H1 (cell line): ENCODE measurements around the gene SHISA6. TPM values are rescaled to one million over a fixed set of nuclear protein-coding genes. Genes with fewer than 3 reads are reported as not detected.

Experiments used
- CTCF ChIA-PET: fragments of 300-600 bp; sonication (Branson Sonifier 250); formaldehyde crosslinking; loops from one replicate; lab custom pipeline; 2021; ENCODE audit not compliant: partially characterized antibody; lab: Charles Lee
- POLR2A ChIA-PET: fragments of 300-600 bp; sonication (Branson Sonifier 250); formaldehyde crosslinking; loops from one replicate; lab custom pipeline; 2021; ENCODE audit warnings: inconsistent platforms; ENCODE audit not compliant: partially characterized antibody; lab: Charles Lee
- DNase-seq, 2 experiments: peaks; one replicate each; pipeline versions ENCODE4 v3.0.0 to v3.0.0-alpha.2; 2010 to 2022; ENCODE audit warnings: low spot score in 2 of 2, low read depth in 1 of 2, mixed read lengths in 1 of 2
- FAIRE-seq: peaks from 2 replicates; lab custom pipeline; 2011; peaks lifted over from hg19 to GRCh38; lab: Jason Lieb, UNC
- H2AFZ ChIP-seq: 2 replicates; pipeline ENCODE4 v1.8.1; 2012; ENCODE audit warnings: low read length, inconsistent platforms
- H2AK5ac ChIP-seq: 2 replicates; pipeline ENCODE4 v1.6.1; 2013; ENCODE audit warnings: low read depth, low read length
- H2BK120ac ChIP-seq: replicated peaks from 2 replicates; pipeline ENCODE3; 2013; ENCODE audit warnings: low read depth, low read length, inconsistent platforms
- H2BK12ac ChIP-seq: 2 replicates; pipeline ENCODE4 v1.6.1; 2013; ENCODE audit warnings: low read depth, low read length
- H2BK15ac ChIP-seq: 2 replicates; pipeline ENCODE4 v1.6.1; 2013; ENCODE audit warnings: low read length
- H2BK20ac ChIP-seq: 2 replicates; pipeline ENCODE4 v1.6.1; 2013; ENCODE audit warnings: low read length
- H2BK5ac ChIP-seq: 2 replicates; pipeline ENCODE4 v1.6.1; 2013; ENCODE audit warnings: low read depth, low read length
- H3K14ac ChIP-seq: 2 replicates; pipeline ENCODE4 v1.6.1; 2013; ENCODE audit warnings: inconsistent platforms; ENCODE audit not compliant: insufficient read length
- H3K18ac ChIP-seq: 2 replicates; pipeline ENCODE4 v1.6.1; 2013; ENCODE audit warnings: low read length; ENCODE audit errors: extremely low read depth
- H3K23ac ChIP-seq: 2 replicates; pipeline ENCODE4 v1.6.1; 2013; ENCODE audit warnings: inconsistent platforms; ENCODE audit not compliant: insufficient read length
- H3K23me2 ChIP-seq: 2 replicates; pipeline ENCODE4 v1.6.1; 2013; ENCODE audit warnings: low read depth, low read length
- H3K27ac ChIP-seq: 2 replicates; pipeline ENCODE4 v1.6.1; 2011; ENCODE audit warnings: low read depth, low read length, inconsistent platforms
- H3K27me3 ChIP-seq, 4 experiments: replicated peaks in 1 of 4; 1 replicate in 1 of 4; 2 replicates in 3 of 4; pipeline versions ENCODE4 v1.6.1 to v1.8.1; 2011 to 2013; ENCODE audit warnings: low read length in 3 of 4, mild to moderate bottlenecking in 3 of 4, inconsistent platforms in 2 of 4, mixed read lengths in 2 of 4, moderate library complexity in 1 of 4; ENCODE audit not compliant: control insufficient read depth in 3 of 4, insufficient read depth in 3 of 4; ENCODE audit errors: extremely low read depth in 1 of 4
- H3K36me3 ChIP-seq, 4 experiments: 2 replicates each; pipeline versions ENCODE4 v1.6.1 to v1.8.1; 2011 to 2013; ENCODE audit warnings: mild to moderate bottlenecking in 4 of 4, low read length in 3 of 4, moderate library complexity in 2 of 4, control low read depth in 1 of 4, inconsistent platforms in 1 of 4; ENCODE audit not compliant: insufficient read depth in 4 of 4, control insufficient read depth in 2 of 4
- H3K4ac ChIP-seq: replicated peaks from 2 replicates; pipeline ENCODE3; 2013; ENCODE audit warnings: low read length, low read depth, mixed read lengths, inconsistent platforms; ENCODE audit not compliant: insufficient read length
- H3K4me1 ChIP-seq, 4 experiments: replicated peaks in 1 of 4; 1 replicate in 1 of 4; 2 replicates in 3 of 4; pipeline versions ENCODE4 v1.6.1 to v1.8.1; 2011 to 2013; ENCODE audit warnings: low read length in 3 of 4, inconsistent platforms in 2 of 4, mixed read lengths in 1 of 4; ENCODE audit not compliant: insufficient read depth in 4 of 4, control insufficient read depth in 3 of 4
- H3K4me2 ChIP-seq, 2 experiments: 2 replicates each; pipeline versions ENCODE4 v1.6.1 to v1.8.1; 2011 to 2013; ENCODE audit warnings: low read depth in 2 of 2, low read length in 2 of 2, control low read depth in 1 of 2, inconsistent platforms in 1 of 2, mild to moderate bottlenecking in 1 of 2; ENCODE audit not compliant: insufficient read depth in 1 of 2
- H3K4me3 ChIP-seq, 4 experiments: fragments of 200-600, 300-600 bp in 1 of 4; sonication (generic), shearing (Covaris generic), sonication (Bioruptor Twin) in 1 of 4; 2 replicates each; pipeline versions ENCODE4 v1.5.1 to v1.8.1; 2011 to 2016; ENCODE audit warnings: low read length in 4 of 4, low read depth in 3 of 4, control low read depth in 2 of 4, inconsistent platforms in 2 of 4, mild to moderate bottlenecking in 2 of 4, mixed read lengths in 1 of 4, moderate library complexity in 1 of 4; ENCODE audit not compliant: insufficient read depth in 2 of 4; ENCODE audit errors: extremely low read depth in 1 of 4
- H3K56ac ChIP-seq: replicated peaks from 2 replicates; pipeline ENCODE3; 2013; ENCODE audit warnings: low read depth, mild to moderate bottlenecking, mixed read lengths, low read length, inconsistent platforms; ENCODE audit not compliant: insufficient read length
- H3K79me1 ChIP-seq: 2 replicates; pipeline ENCODE4 v1.6.1; 2013; ENCODE audit warnings: low read depth, low read length, control low read depth
- H3K79me2 ChIP-seq, 2 experiments: 2 replicates each; pipeline versions ENCODE4 v1.6.1 to v1.8.1; 2012 to 2013; ENCODE audit warnings: low read length in 2 of 2, mild to moderate bottlenecking in 2 of 2, inconsistent platforms in 1 of 2; ENCODE audit not compliant: insufficient read depth in 2 of 2, control insufficient read depth in 1 of 2
- H3K9ac ChIP-seq, 4 experiments: replicated peaks in 1 of 4; 1 replicate in 1 of 4; 2 replicates in 3 of 4; pipeline versions ENCODE4 v1.6.1 to v1.8.1; 2011 to 2013; ENCODE audit warnings: low read depth in 3 of 4, low read length in 3 of 4, control low read depth in 2 of 4, mild to moderate bottlenecking in 2 of 4, moderate library complexity in 2 of 4, inconsistent platforms in 1 of 4; ENCODE audit errors: extremely low read depth in 1 of 4
- H3K9me3 ChIP-seq, 2 experiments: 2 replicates each; pipeline versions ENCODE4 v1.6.1 to v1.8.1; 2012 to 2013; ENCODE audit warnings: mild to moderate bottlenecking in 2 of 2, moderate library complexity in 2 of 2, control low read depth in 1 of 2, inconsistent platforms in 1 of 2, low read depth in 1 of 2, low read length in 1 of 2, mixed read lengths in 1 of 2; ENCODE audit not compliant: insufficient read depth in 2 of 2
- H4K20me1 ChIP-seq, 2 experiments: replicated peaks in 1 of 2; 2 replicates each; pipeline versions ENCODE3 to v1.8.1; 2011 to 2013; ENCODE audit warnings: inconsistent platforms in 2 of 2, low read length in 2 of 2, mild to moderate bottlenecking in 1 of 2; ENCODE audit not compliant: insufficient read depth in 2 of 2, control insufficient read depth in 1 of 2
- H4K5ac ChIP-seq: 2 replicates; pipeline ENCODE4 v1.6.1; 2013; ENCODE audit warnings: low read length, low read depth, mixed read lengths, inconsistent platforms; ENCODE audit not compliant: insufficient read length
- H4K8ac ChIP-seq: 2 replicates; pipeline ENCODE4 v1.8.0; 2013; ENCODE audit warnings: mild to moderate bottlenecking, moderate library complexity, low read length, inconsistent platforms; ENCODE audit not compliant: insufficient read depth; ENCODE audit errors: extremely low read depth
- H4K91ac ChIP-seq: replicated peaks from 2 replicates; pipeline ENCODE3; 2013; ENCODE audit warnings: low read length, mixed read lengths, inconsistent platforms; ENCODE audit not compliant: insufficient read length
- BRCA1 ChIP-seq: IDR thresholded peaks from 2 replicates; pipeline ENCODE4 v1.6.1; 2012; ENCODE audit warnings: low read depth, low read length, improper control_type of control experiment
- GTF2F1 ChIP-seq: IDR thresholded peaks from 2 replicates; pipeline ENCODE4 v1.6.1; 2012; ENCODE audit warnings: low read depth, low read length, improper control_type of control experiment, borderline replicate concordance
- WGBS, 2 experiments: shearing (Covaris generic) in 1 of 2; methylation state at CpG; one replicate each; pipeline versions ENCODE4 v1.1.6 to v1.1.7; 2013 to 2015; ENCODE audit warnings: low lambda C conversion rate in 2 of 2, mixed read lengths in 2 of 2, inconsistent platforms in 1 of 2, low coverage in 1 of 2, missing lambda C conversion rate in 1 of 2; ENCODE audit not compliant: insufficient replicate concordance in 2 of 2, insufficient coverage in 1 of 2, insufficient read length in 1 of 2; ENCODE audit errors: extremely low coverage in 1 of 2, missing lambda C conversion rate in 1 of 2; 5-methylcytosine and 5-hydroxymethylcytosine counted together
- polyA plus RNA-seq, 7 experiments: library from polyadenylated mRNA; depleted of rRNA in 3 of 7; stranded (reverse) in 5 of 7; unstranded in 2 of 7; fragments of >200 nt in 5 of 7; fragments of 200-250 nt in 2 of 7; gene quantifications; 1 replicate in 5 of 7; 2 replicates in 1 of 7; 4 replicates in 1 of 7; pipeline versions ENCODE4 v1.2.1 to v1.2.3, GENCODE V29; 2011 to 2013; ENCODE audit warnings: missing spikeins in 2 of 7, mixed read lengths in 2 of 7
- total RNA-seq: library from RNA; stranded (reverse); fragmentation: NEBNext Ultra II Directional; extraction: Animal tissue kit (Norgen Biotek cat#: 25700); gene quantifications from 2 replicates; pipeline ENCODE4 v1.2.1, GENCODE V29; 2021

SHISA6 gene
- total and polyA plus RNA-seq, 2 of the 8 experiments (the other 6 are each of a cell fraction or from before 2014, with no cell fraction given), result 2.9 to 4.8 TPM

- Histone ChIP-seq H2BK5ac (no peak overlapping the region), H4K91ac (no peak overlapping the region), H3K18ac (no peak overlapping the region), H2BK20ac (no peak overlapping the region), H3K36me3 (no peaks in the 10 kb centered on the region), H3K79me2 (no peaks in the 10 kb centered on the region), H3K79me1 (no peaks in the 10 kb centered on the region), H2AFZ (no peak overlapping the region; the same call in 1 of the 2 replicates), H3K23me2 (no peaks in the 10 kb centered on the region), H3K23ac (no peak overlapping the region), H3K27me3 (no peaks in the 10 kb centered on the region), H3K4me1 (no peaks in the 10 kb centered on the region), H3K14ac (no peak overlapping the region), H2BK15ac (no peak overlapping the region), H3K4ac (no peak overlapping the region), H3K4me2 (no peak overlapping the region), H4K20me1 (no peaks in the 10 kb centered on the region), H3K9me3 (no peaks in the 10 kb centered on the region), H3K9ac (no peak overlapping the region), H3K4me3 (no peak overlapping the region), H2BK12ac (no peak overlapping the region), H4K5ac (no peak overlapping the region), H4K8ac (no peak overlapping the region), H3K27ac (no peak overlapping the region)
- CTCF ChIA-PET, result interaction anchor here (1.4 kb wide), 1 partner anchor 572 kb away, joined by 5 read pairs; no protein-coding TSS in a partner anchor
- 91% methylated on average over 5 of the region's 5 CpGs; no CpG with 5 or more reads in 1 of the 2 experiments for WGBS, 2 experiments
- DNase-seq (no peak), FAIRE-seq (peak; percentile 39)
- POLR2A ChIA-PET, result no interaction called here
- TF ChIP-seq GTF2F1, result no peak
- no peak for TF ChIP-seq BRCA1
- TF ChIP-seq, all 59 proteins: peak for 0
- Histone ChIP-seq H2AK5ac (no peak overlapping the region), H3K56ac (no peak overlapping the region), H2BK120ac (no peak overlapping the region)
These were observed 122.6 kb downstream of the SHISA6 start for GRCh38 chr17:11363565-11364117.
